HEK293 (cell line): Measurements from ENCODE around the gene TRIB2.

Experiments used
- KLF9 ChIP-seq: fragments of 450-650 bp; formaldehyde crosslinking; IDR thresholded peaks from 2 replicates; pipeline ENCODE4 v1.5.1; 2016; ENCODE audit warnings: missing biosample characterization, missing genetic modification characterization, low read depth
- ZNF776 ChIP-seq: fragments of 450-650 bp; formaldehyde crosslinking; IDR thresholded peaks from 2 replicates; pipeline ENCODE4 v1.5.0; 2017; ENCODE audit warnings: missing biosample characterization, missing genetic modification characterization, borderline replicate concordance
- TF ChIP-seq, protein P1 (sequence below): fragments of 450-650 bp; formaldehyde crosslinking; IDR thresholded peaks from 2 replicates; pipeline ENCODE4 v1.5.1; 2016; ENCODE audit warnings: missing biosample characterization, missing genetic modification characterization, borderline replicate concordance
- TF ChIP-seq, protein P2 (sequence below): fragments of 450-650 bp; formaldehyde crosslinking; IDR thresholded peaks from 2 replicates; pipeline ENCODE4 v1.5.1; 2016; ENCODE audit warnings: missing biosample characterization, missing genetic modification characterization

DNA sequence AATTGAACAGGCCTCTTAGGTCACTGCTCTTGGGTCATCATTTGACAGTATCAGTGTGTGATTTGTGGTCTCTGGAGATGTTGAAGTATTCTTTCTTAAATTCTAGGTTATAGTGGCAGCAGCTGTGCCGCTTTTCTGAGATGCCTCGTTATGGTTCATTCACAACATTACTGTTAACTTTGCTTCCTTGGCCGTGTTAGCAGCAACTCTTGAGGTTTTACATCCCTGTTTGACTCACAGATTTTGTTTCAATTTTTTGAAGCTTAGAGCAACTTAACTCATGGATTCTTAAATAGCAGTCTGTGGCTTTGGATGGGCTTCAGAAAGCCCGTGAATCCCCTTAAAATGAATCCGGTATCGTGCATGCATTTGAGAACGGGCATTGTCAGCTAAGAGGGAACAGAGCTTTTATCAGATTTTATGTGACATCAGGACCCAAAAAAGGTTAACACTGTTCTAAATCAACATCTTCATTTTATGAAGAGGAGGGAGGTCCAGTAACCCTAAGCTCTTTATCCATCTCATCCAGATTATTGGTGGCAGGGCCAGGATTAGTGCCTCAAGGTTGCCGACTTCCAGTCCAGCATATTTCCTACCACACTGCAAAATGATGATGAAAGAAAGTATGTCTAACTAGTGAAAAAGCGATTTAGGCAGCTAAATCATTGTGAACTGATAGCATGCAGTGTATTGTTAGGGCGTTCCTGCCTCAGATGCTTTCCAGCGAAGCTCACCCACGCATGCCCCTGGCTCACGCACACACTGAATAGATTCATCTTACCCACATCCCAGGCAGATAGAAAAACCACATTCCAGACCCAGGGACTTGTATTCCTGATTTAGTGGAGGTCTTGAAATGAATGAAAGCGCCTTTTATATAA is 5.1 kb downstream of the TRIB2 start:
- no peak for TF ChIP-seq KLF9 (tag by site-specific recombination)
- TF ChIP-seq, protein P1, sequence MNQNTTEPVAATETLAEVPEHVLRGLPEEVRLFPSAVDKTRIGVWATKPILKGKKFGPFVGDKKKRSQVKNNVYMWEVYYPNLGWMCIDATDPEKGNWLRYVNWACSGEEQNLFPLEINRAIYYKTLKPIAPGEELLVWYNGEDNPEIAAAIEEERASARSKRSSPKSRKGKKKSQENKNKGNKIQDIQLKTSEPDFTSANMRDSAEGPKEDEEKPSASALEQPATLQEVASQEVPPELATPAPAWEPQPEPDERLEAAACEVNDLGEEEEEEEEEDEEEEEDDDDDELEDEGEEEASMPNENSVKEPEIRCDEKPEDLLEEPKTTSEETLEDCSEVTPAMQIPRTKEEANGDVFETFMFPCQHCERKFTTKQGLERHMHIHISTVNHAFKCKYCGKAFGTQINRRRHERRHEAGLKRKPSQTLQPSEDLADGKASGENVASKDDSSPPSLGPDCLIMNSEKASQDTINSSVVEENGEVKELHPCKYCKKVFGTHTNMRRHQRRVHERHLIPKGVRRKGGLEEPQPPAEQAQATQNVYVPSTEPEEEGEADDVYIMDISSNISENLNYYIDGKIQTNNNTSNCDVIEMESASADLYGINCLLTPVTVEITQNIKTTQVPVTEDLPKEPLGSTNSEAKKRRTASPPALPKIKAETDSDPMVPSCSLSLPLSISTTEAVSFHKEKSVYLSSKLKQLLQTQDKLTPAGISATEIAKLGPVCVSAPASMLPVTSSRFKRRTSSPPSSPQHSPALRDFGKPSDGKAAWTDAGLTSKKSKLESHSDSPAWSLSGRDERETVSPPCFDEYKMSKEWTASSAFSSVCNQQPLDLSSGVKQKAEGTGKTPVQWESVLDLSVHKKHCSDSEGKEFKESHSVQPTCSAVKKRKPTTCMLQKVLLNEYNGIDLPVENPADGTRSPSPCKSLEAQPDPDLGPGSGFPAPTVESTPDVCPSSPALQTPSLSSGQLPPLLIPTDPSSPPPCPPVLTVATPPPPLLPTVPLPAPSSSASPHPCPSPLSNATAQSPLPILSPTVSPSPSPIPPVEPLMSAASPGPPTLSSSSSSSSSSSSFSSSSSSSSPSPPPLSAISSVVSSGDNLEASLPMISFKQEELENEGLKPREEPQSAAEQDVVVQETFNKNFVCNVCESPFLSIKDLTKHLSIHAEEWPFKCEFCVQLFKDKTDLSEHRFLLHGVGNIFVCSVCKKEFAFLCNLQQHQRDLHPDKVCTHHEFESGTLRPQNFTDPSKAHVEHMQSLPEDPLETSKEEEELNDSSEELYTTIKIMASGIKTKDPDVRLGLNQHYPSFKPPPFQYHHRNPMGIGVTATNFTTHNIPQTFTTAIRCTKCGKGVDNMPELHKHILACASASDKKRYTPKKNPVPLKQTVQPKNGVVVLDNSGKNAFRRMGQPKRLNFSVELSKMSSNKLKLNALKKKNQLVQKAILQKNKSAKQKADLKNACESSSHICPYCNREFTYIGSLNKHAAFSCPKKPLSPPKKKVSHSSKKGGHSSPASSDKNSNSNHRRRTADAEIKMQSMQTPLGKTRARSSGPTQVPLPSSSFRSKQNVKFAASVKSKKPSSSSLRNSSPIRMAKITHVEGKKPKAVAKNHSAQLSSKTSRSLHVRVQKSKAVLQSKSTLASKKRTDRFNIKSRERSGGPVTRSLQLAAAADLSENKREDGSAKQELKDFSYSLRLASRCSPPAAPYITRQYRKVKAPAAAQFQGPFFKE (tag by site-specific recombination) = no peak
- no peak for TF ChIP-seq ZNF776
- TF ChIP-seq, protein P2, sequence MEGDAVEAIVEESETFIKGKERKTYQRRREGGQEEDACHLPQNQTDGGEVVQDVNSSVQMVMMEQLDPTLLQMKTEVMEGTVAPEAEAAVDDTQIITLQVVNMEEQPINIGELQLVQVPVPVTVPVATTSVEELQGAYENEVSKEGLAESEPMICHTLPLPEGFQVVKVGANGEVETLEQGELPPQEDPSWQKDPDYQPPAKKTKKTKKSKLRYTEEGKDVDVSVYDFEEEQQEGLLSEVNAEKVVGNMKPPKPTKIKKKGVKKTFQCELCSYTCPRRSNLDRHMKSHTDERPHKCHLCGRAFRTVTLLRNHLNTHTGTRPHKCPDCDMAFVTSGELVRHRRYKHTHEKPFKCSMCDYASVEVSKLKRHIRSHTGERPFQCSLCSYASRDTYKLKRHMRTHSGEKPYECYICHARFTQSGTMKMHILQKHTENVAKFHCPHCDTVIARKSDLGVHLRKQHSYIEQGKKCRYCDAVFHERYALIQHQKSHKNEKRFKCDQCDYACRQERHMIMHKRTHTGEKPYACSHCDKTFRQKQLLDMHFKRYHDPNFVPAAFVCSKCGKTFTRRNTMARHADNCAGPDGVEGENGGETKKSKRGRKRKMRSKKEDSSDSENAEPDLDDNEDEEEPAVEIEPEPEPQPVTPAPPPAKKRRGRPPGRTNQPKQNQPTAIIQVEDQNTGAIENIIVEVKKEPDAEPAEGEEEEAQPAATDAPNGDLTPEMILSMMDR = no peak
